Peyer's patch (tissue), 4 donors: ENCODE data around the gene SRM.

ENCODE experiments used
- POLR2A ChIP-seq, 2 donors: fragments of 450-650 bp; IDR thresholded peaks; one replicate each; pipeline ENCODE4 v1.5.1; 2017; ENCODE audit warnings: antibody characterized with exemption in 2 of 2, mild to moderate bottlenecking in 2 of 2, moderate library complexity in 2 of 2
- TF ChIP-seq, protein P1 (sequence below), 6 experiments: fragments of 450-650 bp in 4 of 6; fragments of 200-600 bp in 2 of 6; sonication (generic) in 1 of 6; IDR thresholded peaks; one replicate each; pipeline ENCODE4 v1.5.1; 2017 to 2019; ENCODE audit warnings: antibody characterized with exemption in 6 of 6, mild to moderate bottlenecking in 3 of 6, moderate library complexity in 1 of 6

DNA sequence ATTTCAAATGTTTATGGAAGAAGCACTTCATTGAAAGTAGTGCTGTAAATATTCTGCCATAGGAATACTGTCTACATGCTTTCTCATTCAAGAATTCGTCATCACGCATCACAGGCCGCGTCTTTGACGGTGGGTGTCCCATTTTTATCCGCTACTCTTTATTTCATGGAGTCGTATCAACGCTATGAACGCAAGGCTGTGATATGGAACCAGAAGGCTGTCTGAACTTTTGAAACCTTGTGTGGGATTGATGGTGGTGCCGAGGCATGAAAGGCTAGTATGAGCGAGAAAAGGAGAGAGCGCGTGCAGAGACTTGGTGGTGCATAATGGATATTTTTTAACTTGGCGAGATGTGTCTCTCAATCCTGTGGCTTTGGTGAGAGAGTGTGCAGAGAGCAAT lies 36.6 kb downstream of the SRM start:
- TF ChIP-seq, protein P1, sequence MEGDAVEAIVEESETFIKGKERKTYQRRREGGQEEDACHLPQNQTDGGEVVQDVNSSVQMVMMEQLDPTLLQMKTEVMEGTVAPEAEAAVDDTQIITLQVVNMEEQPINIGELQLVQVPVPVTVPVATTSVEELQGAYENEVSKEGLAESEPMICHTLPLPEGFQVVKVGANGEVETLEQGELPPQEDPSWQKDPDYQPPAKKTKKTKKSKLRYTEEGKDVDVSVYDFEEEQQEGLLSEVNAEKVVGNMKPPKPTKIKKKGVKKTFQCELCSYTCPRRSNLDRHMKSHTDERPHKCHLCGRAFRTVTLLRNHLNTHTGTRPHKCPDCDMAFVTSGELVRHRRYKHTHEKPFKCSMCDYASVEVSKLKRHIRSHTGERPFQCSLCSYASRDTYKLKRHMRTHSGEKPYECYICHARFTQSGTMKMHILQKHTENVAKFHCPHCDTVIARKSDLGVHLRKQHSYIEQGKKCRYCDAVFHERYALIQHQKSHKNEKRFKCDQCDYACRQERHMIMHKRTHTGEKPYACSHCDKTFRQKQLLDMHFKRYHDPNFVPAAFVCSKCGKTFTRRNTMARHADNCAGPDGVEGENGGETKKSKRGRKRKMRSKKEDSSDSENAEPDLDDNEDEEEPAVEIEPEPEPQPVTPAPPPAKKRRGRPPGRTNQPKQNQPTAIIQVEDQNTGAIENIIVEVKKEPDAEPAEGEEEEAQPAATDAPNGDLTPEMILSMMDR (IDR thresholded peaks at IDR 0.05) = no peak
- no peak for TF ChIP-seq POLR2A (IDR thresholded peaks at IDR 0.05)
